HepG2 (cell line): ENCODE measurements around the gene MYO1E. TPM values are rescaled to one million over a fixed set of nuclear protein-coding genes. Genes with fewer than 3 reads are reported as not detected.

ENCODE experiments used
- ATAC-seq: fragments of 200-7000 bp; cut with Tn5 transposase; 3 replicates; pipeline ENCODE4 v1.9.1; 2020; ENCODE audit warnings: mild to moderate bottlenecking, moderate library complexity
- BruUV-seq: library from RNA; stranded (reverse); fragments of 400-500 nt; replicated peaks from 2 replicates; lab custom pipeline; 2021; lab: Mats Ljungman, UMichigan
- CTCF ChIA-PET: fragments of 300-600 bp; formaldehyde crosslinking; extraction: SDS; loops from one replicate; lab custom pipeline; 2021; ENCODE audit warnings: low total read pairs, inconsistent platforms, low intra/inter-chr PET ratio; lab: Yijun Ruan, JAX
- POLR2A ChIA-PET: fragments of 350-600 bp; sonication (Branson Sonifier 250); formaldehyde crosslinking; loops from one replicate; lab custom pipeline; 2020; ENCODE audit warnings: antibody characterized with exemption, inconsistent platforms; lab: Yijun Ruan, JAX
- DNase-seq: peaks from one replicate; pipeline ENCODE4 v3.0.0-alpha.2; 2015; ENCODE audit warnings: low spot score
- FAIRE-seq: peaks from 3 replicates; lab custom pipeline; 2011; peaks lifted over from hg19 to GRCh38; lab: Jason Lieb, UNC
- H2AFZ ChIP-seq: one replicate; pipeline ENCODE4 v1.6.1; 2011; ENCODE audit warnings: low read length, inconsistent platforms
- H3K27ac ChIP-seq: fragments of 300-600 bp; 3 replicates; pipeline ENCODE4 v1.8.0; 2011; ENCODE audit warnings: mixed run types, mild to moderate bottlenecking, mixed read lengths, low read length, inconsistent platforms; ENCODE audit not compliant: insufficient read depth; ENCODE audit errors: extremely low read length
- H3K27me3 ChIP-seq, 2 experiments: fragments of 200-600 bp in 1 of 2; 2 replicates in 1 of 2; 3 replicates in 1 of 2; pipeline versions ENCODE4 v1.6.0 to v1.8.0; 2011; ENCODE audit warnings: low read length in 2 of 2, mild to moderate bottlenecking in 2 of 2, moderate library complexity in 2 of 2, inconsistent platforms in 1 of 2; ENCODE audit not compliant: insufficient read depth in 2 of 2, control insufficient read depth in 1 of 2
- H3K36me3 ChIP-seq, 2 experiments: fragments of 200-600 bp in 1 of 2; replicated peaks in 1 of 2; 2 replicates in 1 of 2; 3 replicates in 1 of 2; pipeline versions ENCODE4 v1.5.1 to v1.8.0; 2011; ENCODE audit warnings: low read length in 2 of 2, inconsistent platforms in 1 of 2; ENCODE audit not compliant: insufficient read depth in 2 of 2, control insufficient read depth in 1 of 2
- H3K4me1 ChIP-seq: 2 replicates; pipeline ENCODE4 v1.5.1; 2012; ENCODE audit warnings: low read length, inconsistent platforms; ENCODE audit not compliant: insufficient read depth
- H3K4me2 ChIP-seq: 2 replicates; pipeline ENCODE4 v1.6.0; 2011; ENCODE audit warnings: low read depth, low read length, inconsistent platforms
- H3K4me3 ChIP-seq, 3 experiments: fragments of 200-600 bp in 1 of 3; sonication (generic), shearing (Covaris generic) in 1 of 3; replicated peaks in 1 of 3; 2 replicates each; pipeline ENCODE4 v1.5.1; 2011 to 2016; ENCODE audit warnings: low read length in 3 of 3, inconsistent platforms in 2 of 3, low read depth in 2 of 3, mild to moderate bottlenecking in 2 of 3, control low read depth in 1 of 3, mixed read lengths in 1 of 3; ENCODE audit not compliant: insufficient read depth in 1 of 3
- H3K79me2 ChIP-seq: one replicate; pipeline ENCODE4 v1.6.1; 2011; ENCODE audit warnings: low read length, inconsistent platforms; ENCODE audit not compliant: insufficient read depth
- H3K9ac ChIP-seq: 2 replicates; pipeline ENCODE4 v1.6.0; 2011; ENCODE audit warnings: mild to moderate bottlenecking, low read depth, low read length, inconsistent platforms; ENCODE audit not compliant: insufficient read depth
- H3K9me3 ChIP-seq: 2 replicates; pipeline ENCODE4 v1.5.1; 2012; ENCODE audit warnings: mild to moderate bottlenecking, low read length
- H4K20me1 ChIP-seq: 2 replicates; pipeline ENCODE4 v1.6.0; 2011; ENCODE audit warnings: inconsistent platforms, mild to moderate bottlenecking, low read length, moderate library complexity; ENCODE audit not compliant: insufficient read depth
- ASH2L ChIP-seq: fragments of 300-600, 200-600 bp; sonication (generic); IDR thresholded peaks from 2 replicates; pipeline ENCODE4 v1.7.0; 2017; ENCODE audit warnings: low read depth, mild to moderate bottlenecking, moderate library complexity, mixed read lengths, low read length; ENCODE audit not compliant: insufficient read length
- HDAC1 ChIP-seq: sonication (generic); formaldehyde crosslinking; IDR thresholded peaks from 2 replicates; pipeline ENCODE4 v1.5.1; 2020; ENCODE audit warnings: mild to moderate bottlenecking, missing genetic modification reagents
- HNF1A ChIP-seq, 2 experiments: sonication (generic) in 1 of 2; formaldehyde crosslinking in 1 of 2; IDR thresholded peaks; 2 replicates each; pipeline versions ENCODE4 v1.4.0 to v1.6.1; 2016 to 2020; ENCODE audit warnings: borderline replicate concordance in 1 of 2, low read depth in 1 of 2, mild to moderate bottlenecking in 1 of 2, missing genetic modification reagents in 1 of 2
- ISL2 ChIP-seq: sonication (generic); formaldehyde crosslinking; IDR thresholded peaks from 2 replicates; pipeline ENCODE4 v1.5.0; 2020; ENCODE audit warnings: missing genetic modification reagents
- MAX ChIP-seq: IDR thresholded peaks from 2 replicates; pipeline ENCODE4 v1.6.1; 2012; ENCODE audit warnings: inconsistent platforms
- NR0B2 ChIP-seq: sonication (generic); formaldehyde crosslinking; IDR thresholded peaks from 2 replicates; pipeline ENCODE4 v1.4.0; 2020; ENCODE audit warnings: mild to moderate bottlenecking, missing genetic modification reagents
- RFX5 ChIP-seq: IDR thresholded peaks from 2 replicates; pipeline ENCODE4 v1.6.1; 2011; ENCODE audit warnings: low read depth, low read length, improper control_type of control experiment
- XRCC5 ChIP-seq: fragments of 200-400 bp; formaldehyde crosslinking; optimal IDR thresholded peaks from 2 replicates; pipeline ENCODE3; 2017; ENCODE audit warnings: mild to moderate bottlenecking, low read length
- ZBTB1 ChIP-seq: sonication (generic); formaldehyde crosslinking; IDR thresholded peaks from 2 replicates; pipeline ENCODE4 v1.4.0; 2020; ENCODE audit warnings: missing genetic modification reagents, borderline replicate concordance
- ZFP37 ChIP-seq: sonication (generic); formaldehyde crosslinking; IDR thresholded peaks from 2 replicates; pipeline ENCODE4 v1.4.0; 2020; ENCODE audit warnings: missing genetic modification reagents, borderline replicate concordance
- ZNF234 ChIP-seq: sonication (generic); formaldehyde crosslinking; conservative IDR thresholded peaks from 2 replicates; pipeline ENCODE4 v1.5.1; 2020; ENCODE audit warnings: mild to moderate bottlenecking, missing genetic modification reagents
- ZNF644 ChIP-seq: IDR thresholded peaks from 2 replicates; pipeline ENCODE4 v1.6.1; 2016; ENCODE audit warnings: low read depth
- ZNF83 ChIP-seq: sonication (generic); formaldehyde crosslinking; IDR thresholded peaks from 2 replicates; pipeline ENCODE4 v1.4.0; 2020; ENCODE audit warnings: missing genetic modification reagents, mild to moderate bottlenecking, borderline replicate concordance
- WGBS: methylation state at CpG from one replicate; pipeline ENCODE4 v1.1.6; 2017; ENCODE audit warnings: low lambda C conversion rate; 5-methylcytosine and 5-hydroxymethylcytosine counted together
- in situ Hi-C: cut with HindIII; loops from 2 replicates; pipeline ENCODE4 v1.10.0; 2017; ENCODE audit warnings: low pct_unique_long_range_greater_than_20kb; ENCODE audit not compliant: extremely low pct_ligation_motif_present
- intact Hi-C: fragments of 100-400 bp; cut with micrococcal nuclease; formaldehyde crosslinking; loops from one replicate; pipeline ENCODE4 v1.10.0; 2022; ENCODE audit not compliant: unreplicated experiment
- polyA plus RNA-seq, 8 experiments: library from polyadenylated mRNA; depleted of rRNA in 3 of 8; stranded (reverse) in 7 of 8; unstranded in 1 of 8; fragments of >200 nt; fragmentation: Illumina TruSeq in 4 of 8; extraction: Trizol in 4 of 8; gene quantifications; 2 replicates each; pipeline versions ENCODE4 v1.2.1 to v1.2.3, GENCODE V29; 2011 to 2016; ENCODE audit warnings: low read depth in 4 of 8, missing spikeins in 1 of 8, mixed read lengths in 1 of 8; ENCODE audit not compliant: insufficient read depth in 1 of 8
- total RNA-seq, 5 experiments: library from RNA; depleted of rRNA; stranded (reverse); fragments of >200 nt; fragmentation: Illumina TruSeq; extraction: Trizol; gene quantifications; 2 replicates each; pipeline ENCODE4 v1.2.3, GENCODE V29; 2016; ENCODE audit warnings: low read depth in 1 of 5

The MYO1E gene
- total and polyA plus RNA-seq, 2 of the 13 experiments (the other 11 are each of a cell fraction or from before 2014, with no cell fraction given): 15.7 to 25.1 TPM

GRCh38 chr15:59148153-59148833 is 224.4 kb downstream of the MYO1E start:
- no peak for DNase-seq
- intact Hi-C loops: no loop called here
- no peaks in the 10 kb centered on the region for H3K79me2 ChIP-seq
- H3K9ac ChIP-seq: no peak overlapping the region
- WGBS: 100% methylated on average over 2 of the region's 2 CpGs
- H3K36me3 ChIP-seq: peaks cover 15 to 26% of the 10 kb centered on the region in 2 experiments
- no peaks in the 10 kb centered on the region for H3K4me1 ChIP-seq
- in situ Hi-C loops: no loop called here
- H3K27me3 ChIP-seq: no peaks in the 10 kb centered on the region
- no peaks in the 10 kb centered on the region for H3K9me3 ChIP-seq
- H2AFZ ChIP-seq: no peak overlapping the region
- H4K20me1 ChIP-seq: no peaks in the 10 kb centered on the region
- H3K4me3 ChIP-seq: no peak overlapping the region
- ATAC-seq: no peak
- TF ChIP-seq MAX: no peak
- TF ChIP-seq ZFP37 (CRISPR knock-in tag): no peak
- TF ChIP-seq ZNF234 (CRISPR knock-in tag): no peak
- TF ChIP-seq RFX5: no peak
- TF ChIP-seq ZNF83: no peak
- TF ChIP-seq HDAC1 (CRISPR knock-in tag): no peak
- no peak for TF ChIP-seq ZNF644 (CRISPR knock-in tag)
- TF ChIP-seq, all 625 proteins: peak for 0
- Histone ChIP-seq H3K4me2 (no peak overlapping the region), H3K27ac (no peak overlapping the region)
- FAIRE-seq: no peak
- ChIA-PET CTCF (no interaction called here), POLR2A (no interaction called here)
- no TSS peak for BruUV-seq

GRCh38 chr15:59147666-59148065 is 225.0 kb downstream of the MYO1E start:
- Histone ChIP-seq H3K4me2 (no peak overlapping the region), H2AFZ (no peak overlapping the region), H3K79me2 (no peaks in the 10 kb centered on the region), H3K9ac (no peak overlapping the region), H3K4me3 (no peak overlapping the region), H3K27me3 (no peaks in the 10 kb centered on the region), H4K20me1 (no peaks in the 10 kb centered on the region), H3K27ac (no peak overlapping the region), H3K4me1 (no peaks in the 10 kb centered on the region), H3K36me3 (peaks cover 16 to 24% of the 10 kb centered on the region in 2 experiments; a peak in 4 of 5 replicates), H3K9me3 (no peaks in the 10 kb centered on the region)
- intact Hi-C loops: no loop called here
- in situ Hi-C loops: no loop called here
- CTCF ChIA-PET: no interaction called here
- no peak for FAIRE-seq
- DNase-seq: no peak
- ATAC-seq: no peak
- POLR2A ChIA-PET: no interaction called here
- no TSS peak for BruUV-seq
- WGBS: 96% methylated on average over 4 of the region's 5 CpGs
- TF ChIP-seq NR0B2 (CRISPR knock-in tag) (no peak), XRCC5 (no peak), HNF1A (IDR thresholded peaks at IDR 0.05; ENCODE audit: low read depth) (no peak), HNF1A (CRISPR knock-in tag; IDR thresholded peaks at IDR 0.05; ENCODE audit: borderline replicate concordance) (no peak), ASH2L (no peak), ISL2 (no peak), ZBTB1 (CRISPR knock-in tag) (no peak)
